ENCODE measurements around the gene ATG7. TPM values are rescaled to one million over a fixed set of nuclear protein-coding genes. Genes with fewer than 3 reads are reported as not detected.

ATG7 gene
- total RNA-seq, 1 donor from 2014 or later: 42.5 TPM

DNA sequence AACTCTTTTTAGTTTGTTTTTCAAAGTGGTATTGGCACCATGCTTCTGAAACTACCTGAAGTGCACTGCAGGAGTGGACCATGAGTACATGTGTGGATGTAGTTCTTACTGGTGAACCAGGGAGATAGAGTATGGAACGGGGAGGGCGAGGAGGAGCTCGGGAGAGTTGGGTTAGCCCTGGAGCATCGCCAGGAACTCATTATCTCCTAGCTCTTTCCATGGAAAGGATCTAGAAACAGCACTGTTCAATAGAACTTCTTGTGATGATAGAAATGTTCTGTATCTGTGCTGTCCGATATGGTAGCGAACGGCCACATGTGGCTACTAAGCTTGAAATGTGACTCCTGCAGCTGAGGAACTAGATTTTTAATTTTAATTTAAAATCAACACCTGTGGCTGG is 324.2 kb downstream of the ATG7 start:
- peaks cover 3% of the 10 kb centered on the region for H3K9me3 Mint-ChIP-seq (ENCODE audit: unreplicated experiment)
- no peaks in the 10 kb centered on the region for H3K27me3 Mint-ChIP-seq (ENCODE audit: unreplicated experiment)
- peaks cover 80% of the 10 kb centered on the region for H3K4me1 Mint-ChIP-seq (ENCODE audit: unreplicated experiment)
- no peak overlapping the region for H3K4me3 Mint-ChIP-seq (ENCODE audit: unreplicated experiment)
- peak overlapping the region; percentile 60 for H3K27ac Mint-ChIP-seq (ENCODE audit: unreplicated experiment)
- DNase-seq (ENCODE audit: extremely low spot score, unreplicated experiment): no peak
- peaks cover 50% of the 10 kb centered on the region for H3K36me3 Mint-ChIP-seq (ENCODE audit: unreplicated experiment)
- TF ChIP-seq, protein P1, sequence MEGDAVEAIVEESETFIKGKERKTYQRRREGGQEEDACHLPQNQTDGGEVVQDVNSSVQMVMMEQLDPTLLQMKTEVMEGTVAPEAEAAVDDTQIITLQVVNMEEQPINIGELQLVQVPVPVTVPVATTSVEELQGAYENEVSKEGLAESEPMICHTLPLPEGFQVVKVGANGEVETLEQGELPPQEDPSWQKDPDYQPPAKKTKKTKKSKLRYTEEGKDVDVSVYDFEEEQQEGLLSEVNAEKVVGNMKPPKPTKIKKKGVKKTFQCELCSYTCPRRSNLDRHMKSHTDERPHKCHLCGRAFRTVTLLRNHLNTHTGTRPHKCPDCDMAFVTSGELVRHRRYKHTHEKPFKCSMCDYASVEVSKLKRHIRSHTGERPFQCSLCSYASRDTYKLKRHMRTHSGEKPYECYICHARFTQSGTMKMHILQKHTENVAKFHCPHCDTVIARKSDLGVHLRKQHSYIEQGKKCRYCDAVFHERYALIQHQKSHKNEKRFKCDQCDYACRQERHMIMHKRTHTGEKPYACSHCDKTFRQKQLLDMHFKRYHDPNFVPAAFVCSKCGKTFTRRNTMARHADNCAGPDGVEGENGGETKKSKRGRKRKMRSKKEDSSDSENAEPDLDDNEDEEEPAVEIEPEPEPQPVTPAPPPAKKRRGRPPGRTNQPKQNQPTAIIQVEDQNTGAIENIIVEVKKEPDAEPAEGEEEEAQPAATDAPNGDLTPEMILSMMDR (IDR thresholded peaks at IDR 0.05): no peak

DNA sequence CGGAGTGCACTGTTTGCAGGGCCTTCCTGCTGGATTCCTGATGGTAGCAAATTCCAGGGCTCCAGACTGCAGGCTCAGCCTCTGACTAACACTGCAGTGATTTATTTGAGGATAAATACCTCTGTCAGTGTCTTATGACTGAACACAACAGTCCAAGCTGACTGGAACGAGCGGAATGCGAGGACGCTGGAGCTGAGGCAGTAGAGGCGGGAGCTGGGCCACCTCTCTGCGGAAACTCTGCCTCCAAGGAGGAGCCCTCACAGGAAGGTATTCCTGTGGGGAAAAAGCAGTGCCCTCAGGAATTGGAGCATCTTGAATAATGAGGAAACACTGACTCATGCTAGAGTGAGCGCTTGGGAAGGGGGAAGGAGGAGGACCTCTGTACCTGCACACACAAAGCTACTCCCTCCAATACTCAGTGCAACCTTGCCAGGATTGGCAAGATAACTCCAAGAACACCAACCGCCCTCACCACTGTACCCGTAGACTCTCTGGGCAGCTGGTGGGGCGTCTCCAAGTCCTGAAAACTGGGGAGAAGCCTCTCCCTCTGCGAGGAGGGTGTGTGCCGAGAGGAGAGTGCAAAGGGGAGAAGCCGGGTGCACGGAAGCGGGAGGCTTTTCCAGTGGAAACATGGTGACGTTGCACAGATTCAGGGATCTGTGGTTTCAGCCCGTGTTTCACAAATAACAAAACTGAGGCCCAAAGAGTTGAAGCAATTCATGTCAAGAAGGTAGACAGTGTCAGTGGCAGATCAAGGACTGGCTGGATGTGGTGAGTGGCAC is 328.5 kb downstream of the ATG7 start:
- H3K4me1 Mint-ChIP-seq (ENCODE audit: unreplicated experiment): peaks cover 89% of the 10 kb centered on the region
- TF ChIP-seq, protein P1 (IDR thresholded peaks at IDR 0.05): no peak
- H3K36me3 Mint-ChIP-seq (ENCODE audit: unreplicated experiment): peaks cover 46% of the 10 kb centered on the region
- peak overlapping the region; percentile 100 for H3K27ac Mint-ChIP-seq (ENCODE audit: unreplicated experiment)
- DNase-seq (ENCODE audit: extremely low spot score, unreplicated experiment): peak; percentile 93
- peak overlapping the region; percentile 46 for H3K4me3 Mint-ChIP-seq (ENCODE audit: unreplicated experiment)
- no peaks in the 10 kb centered on the region for H3K27me3 Mint-ChIP-seq (ENCODE audit: unreplicated experiment)
- H3K9me3 Mint-ChIP-seq (ENCODE audit: unreplicated experiment): peaks cover 3% of the 10 kb centered on the region

DNA sequence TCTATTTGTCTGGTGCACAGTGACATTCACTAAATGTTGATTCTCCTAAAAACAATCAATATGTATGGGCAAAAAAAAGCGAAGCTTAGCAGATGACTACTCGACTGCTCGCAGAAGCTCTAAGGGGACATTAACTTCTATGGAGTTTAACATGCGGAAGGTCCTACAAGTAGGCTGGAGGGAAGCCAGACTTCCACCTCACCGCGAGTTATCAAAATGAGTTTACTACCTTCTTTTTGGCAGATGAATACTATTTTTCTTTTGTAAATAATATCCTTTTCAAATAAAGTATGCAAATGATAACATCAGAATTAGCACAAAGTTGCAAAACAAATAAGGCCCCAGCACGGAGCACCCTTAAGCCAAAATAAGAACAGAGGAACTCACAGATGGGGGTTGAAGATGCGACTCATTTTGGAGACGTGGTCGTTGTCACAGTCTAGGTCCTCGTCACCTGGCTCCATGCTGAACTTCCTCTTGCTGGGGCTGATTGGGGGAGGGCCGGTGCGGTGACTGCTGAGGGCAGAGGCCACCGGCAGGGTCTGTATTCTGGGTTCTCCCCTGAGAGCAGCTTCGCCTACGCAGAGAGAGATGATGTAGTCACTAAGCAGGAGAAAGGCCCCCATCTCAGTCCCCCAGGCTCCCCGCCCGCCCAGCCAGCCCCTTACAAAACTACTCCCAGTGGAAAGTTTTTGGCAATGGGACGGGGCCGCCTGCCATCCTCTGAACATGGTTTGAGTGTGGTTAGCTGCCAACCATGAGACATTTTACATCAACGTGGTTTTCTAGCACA is 329.4 kb downstream of the ATG7 start:
- peak overlapping the region; percentile 35 for H3K4me3 Mint-ChIP-seq (ENCODE audit: unreplicated experiment)
- TF ChIP-seq, protein P1 (IDR thresholded peaks at IDR 0.05): no peak
- no peaks in the 10 kb centered on the region for H3K27me3 Mint-ChIP-seq (ENCODE audit: unreplicated experiment)
- peaks cover 3% of the 10 kb centered on the region for H3K9me3 Mint-ChIP-seq (ENCODE audit: unreplicated experiment)
- DNase-seq (ENCODE audit: extremely low spot score, unreplicated experiment): no peak
- peaks cover 46% of the 10 kb centered on the region for H3K36me3 Mint-ChIP-seq (ENCODE audit: unreplicated experiment)
- H3K27ac Mint-ChIP-seq (ENCODE audit: unreplicated experiment): peak overlapping the region; percentile 100
- H3K4me1 Mint-ChIP-seq (ENCODE audit: unreplicated experiment): peaks cover 91% of the 10 kb centered on the region

DNA sequence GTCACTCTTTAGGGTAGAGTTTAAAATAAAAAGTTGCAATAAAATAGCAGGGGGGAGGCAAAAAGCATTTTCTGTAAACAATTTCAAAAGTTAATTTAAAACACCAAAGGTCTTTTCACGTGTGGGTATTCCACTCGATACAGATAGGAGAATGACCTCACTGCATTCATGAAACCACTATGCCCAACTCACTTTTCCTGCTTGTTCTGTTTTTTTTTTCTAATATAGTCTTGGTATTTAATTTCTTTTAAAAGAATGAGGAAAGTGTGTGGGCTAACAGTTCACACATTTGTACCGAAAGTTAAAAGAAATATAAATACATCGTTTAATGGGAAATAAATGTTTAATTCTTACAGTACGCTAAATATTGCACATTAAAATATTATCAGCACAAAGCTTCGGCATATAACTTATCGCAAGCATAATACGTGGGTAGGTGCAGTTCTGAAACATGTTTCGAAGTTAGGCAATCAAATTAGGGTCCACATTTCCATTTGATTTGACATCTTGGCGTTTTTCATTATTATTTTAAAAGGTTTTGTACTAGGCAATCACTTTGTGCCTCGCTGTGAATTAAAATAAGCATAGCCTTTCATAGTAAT is 330.1 kb downstream of the ATG7 start:
- Mint-ChIP-seq H3K27me3 (ENCODE audit: unreplicated experiment) (no peaks in the 10 kb centered on the region), H3K4me3 (ENCODE audit: unreplicated experiment) (peak overlapping the region; percentile 18), H3K4me1 (ENCODE audit: unreplicated experiment) (peaks cover 93% of the 10 kb centered on the region), H3K36me3 (ENCODE audit: unreplicated experiment) (peaks cover 46% of the 10 kb centered on the region), H3K27ac (ENCODE audit: unreplicated experiment) (peak overlapping the region; percentile 100), H3K9me3 (ENCODE audit: unreplicated experiment) (peaks cover 3% of the 10 kb centered on the region)
- DNase-seq (ENCODE audit: extremely low spot score, unreplicated experiment): no peak
- TF ChIP-seq, protein P1 (IDR thresholded peaks at IDR 0.05): no peak

All from osteocyte (in vitro differentiated cells).